ENCODE results near the gene MTHFR. TPM values are rescaled to one million over a fixed set of nuclear protein-coding genes. Genes with fewer than 3 reads are reported as not detected.

The MTHFR gene
- polyA plus RNA-seq, result 10 to 100 TPM in 2 of 3 donors, 1 to 10 TPM in 1; 8.2 to 16.1 (median 14.0) TPM

GRCh38 chr1:11805422-11806306 lies at the start of gene MTHFR, which contains the start of gene CLCN6:
Gene MTHFR, minus strand, starts transcription at chr1:11805964. Its CDS starts 2,848 bp downstream, at chr1:11803116.
Gene CLCN6, plus strand, starts transcription at chr1:11806191. Its CDS starts 72 bp downstream, at chr1:11806263.
- WGBS, 3 donors, result 1% methylated on average over 67 to 72 of the region's 72 CpGs
- peak within 1 kb of the TSS; percentile 92 for H3K27ac ChIP-seq (ENCODE audit: low read depth, low read length)

GRCh38 chr1:11855430-11855829 lies 49.7 kb upstream of the MTHFR start:
- H3K27ac ChIP-seq (ENCODE audit: low read depth, low read length), result no peak overlapping the region
- WGBS, 3 donors, result 64 to 76% (median 75%) methylated on average over 8 of the region's 8 CpGs

GRCh38 chr1:11854519-11854918 lies 48.8 kb upstream of the MTHFR start:
- 44 to 53% (median 50%) methylated on average over 8 of the region's 8 CpGs for WGBS, 3 donors
- no peak overlapping the region for H3K27ac ChIP-seq (ENCODE audit: low read depth, low read length)

- 48 to 72% (median 49%) methylated on average over 7 of the region's 7 CpGs for WGBS, 3 donors
- H3K27ac ChIP-seq (ENCODE audit: low read depth, low read length), result no peak overlapping the region
These were observed 45.4 kb upstream of the MTHFR start for GRCh38 chr1:11851180-11851579.

GRCh38 chr1:11850156-11850555 lies 44.4 kb upstream of the MTHFR start:
- H3K27ac ChIP-seq (ENCODE audit: low read depth, low read length), result no peak overlapping the region

GRCh38 chr1:11848373-11848700 lies 42.6 kb upstream of the MTHFR start:
- H3K27ac ChIP-seq (ENCODE audit: low read depth, low read length), result no peak overlapping the region
- WGBS, 3 donors, result 51 to 88% (median 70%) methylated on average over 9 of the region's 9 CpGs

More at GRCh38 chr1:11850156-11850555, 44.4 kb upstream of the MTHFR start:
- 55 to 61% (median 56%) methylated on average over 11 of the region's 11 CpGs for WGBS, 3 donors

GRCh38 chr1:11847667-11848372 lies 42.1 kb upstream of the MTHFR start, which contains the start of gene NPPA:
Gene NPPA, minus strand, starts transcription at chr1:11847783. Its CDS starts 99 bp downstream, at chr1:11847684.
- no peak within 1 kb of the TSS for H3K27ac ChIP-seq (ENCODE audit: low read depth, low read length)
- 57 to 66% (median 63%) methylated on average over 17 to 18 of the region's 18 CpGs for WGBS, 3 donors

- no peak overlapping the region for H3K27ac ChIP-seq (ENCODE audit: low read depth, low read length)
- 58 to 63% (median 60%) methylated on average over 5 of the region's 5 CpGs for WGBS, 3 donors
These were observed 40.0 kb upstream of the MTHFR start for GRCh38 chr1:11845641-11846335.

GRCh38 chr1:11842154-11843041 lies 36.6 kb upstream of the MTHFR start:
- WGBS, 3 donors, result 44 to 81% (median 47%) methylated on average over 19 of the region's 19 CpGs
- H3K27ac ChIP-seq (ENCODE audit: low read depth, low read length), result no peak overlapping the region

- 67 to 83% (median 67%) methylated on average over 17 of the region's 17 CpGs for WGBS, 3 donors
These were observed 35.7 kb upstream of the MTHFR start for GRCh38 chr1:11841245-11842153.

GRCh38 chr1:11839727-11840705 lies 34.3 kb upstream of the MTHFR start:
- 91 to 96% (median 94%) methylated on average over 20 of the region's 20 CpGs for WGBS, 3 donors
- H3K27ac ChIP-seq (ENCODE audit: low read depth, low read length), result no peak overlapping the region

More at GRCh38 chr1:11841245-11842153, 35.7 kb upstream of the MTHFR start:
- no peak overlapping the region for H3K27ac ChIP-seq (ENCODE audit: low read depth, low read length)

- WGBS, 3 donors, result 63 to 66% (median 65%) methylated on average over 40 of the region's 40 CpGs
These were observed 32.8 kb upstream of the MTHFR start for GRCh38 chr1:11838349-11839272.

GRCh38 chr1:11837767-11838348 lies 32.1 kb upstream of the MTHFR start:
- 85 to 92% (median 88%) methylated on average over 11 of the region's 11 CpGs for WGBS, 3 donors
- no peak overlapping the region for H3K27ac ChIP-seq (ENCODE audit: low read depth, low read length)

More at GRCh38 chr1:11838349-11839272, 32.8 kb upstream of the MTHFR start:
- no peak overlapping the region for H3K27ac ChIP-seq (ENCODE audit: low read depth, low read length)
